Liver (tissue), 9 donors: ENCODE results near the gene STAT1. TPM values are rescaled to one million over a fixed set of nuclear protein-coding genes. Genes with fewer than 3 reads are reported as not detected.

Experiments used
- DNase-seq: peaks from one replicate; pipeline ENCODE4 v3.0.0-alpha.2; 2017; ENCODE audit warnings: low spot score
- H3K27ac ChIP-seq, 2 donors: one replicate each; pipeline ENCODE4 v1.7.0; 2013; ENCODE audit warnings: inconsistent platforms in 2 of 2, low read length in 2 of 2, control low read depth in 1 of 2, low read depth in 1 of 2, mild to moderate bottlenecking in 1 of 2
- H3K27me3 ChIP-seq, 4 donors: one replicate each; pipeline versions ENCODE4 v1.6.1 to v1.7.0; 2013; ENCODE audit warnings: low read length in 3 of 4, inconsistent platforms in 1 of 4, mild to moderate bottlenecking in 1 of 4, moderate library complexity in 1 of 4; ENCODE audit not compliant: control insufficient read depth in 4 of 4, insufficient read depth in 4 of 4
- H3K36me3 ChIP-seq, 4 donors: one replicate each; pipeline versions ENCODE4 v1.6.1 to v1.7.0; 2013; ENCODE audit warnings: low read length in 3 of 4, mild to moderate bottlenecking in 3 of 4, low read depth in 1 of 4, moderate library complexity in 1 of 4; ENCODE audit not compliant: control insufficient read depth in 4 of 4, insufficient read depth in 3 of 4
- H3K4me1 ChIP-seq, 4 donors: one replicate each; pipeline versions ENCODE4 v1.6.1 to v1.7.0; 2013; ENCODE audit warnings: low read length in 3 of 4, mild to moderate bottlenecking in 3 of 4, moderate library complexity in 1 of 4; ENCODE audit not compliant: control insufficient read depth in 4 of 4, insufficient read depth in 4 of 4
- H3K4me3 ChIP-seq, 3 donors: one replicate each; pipeline versions ENCODE4 v1.6.1 to v1.7.0; 2013; ENCODE audit warnings: low read length in 3 of 3, control low read depth in 1 of 3, low read depth in 1 of 3, mild to moderate bottlenecking in 1 of 3
- H3K9ac ChIP-seq, 2 donors: one replicate each; pipeline ENCODE4 v1.7.0; 2013; ENCODE audit warnings: low read length in 2 of 2, mild to moderate bottlenecking in 2 of 2, moderate library complexity in 2 of 2, control low read depth in 1 of 2, low read depth in 1 of 2
- H3K9me3 ChIP-seq, 4 donors: one replicate each; pipeline versions ENCODE4 v1.6.1 to v1.7.0; 2013; ENCODE audit warnings: low read length in 3 of 4; ENCODE audit not compliant: control insufficient read depth in 4 of 4
- EGR1 ChIP-seq, 2 donors: IDR thresholded peaks; 2 replicates each; pipeline ENCODE4 v1.6.1; 2016 to 2018; ENCODE audit warnings: antibody characterized with exemption in 2 of 2, low read depth in 2 of 2
- FOXA1 ChIP-seq: IDR thresholded peaks from 2 replicates; pipeline ENCODE4 v1.6.1; 2016; ENCODE audit warnings: antibody characterized with exemption
- FOXA2 ChIP-seq: IDR thresholded peaks from 2 replicates; pipeline ENCODE4 v1.6.1; 2016; ENCODE audit warnings: antibody characterized with exemption
- GABPA ChIP-seq, 2 donors: IDR thresholded peaks in 1 of 2; conservative IDR thresholded peaks in 1 of 2; 2 replicates each; pipeline ENCODE4 v1.6.1; 2016; ENCODE audit warnings: antibody characterized with exemption in 2 of 2, mild to moderate bottlenecking in 1 of 2, moderate library complexity in 1 of 2
- HNF4A ChIP-seq, 2 donors: conservative IDR thresholded peaks; 2 replicates each; pipeline ENCODE4 v1.6.1; 2016; ENCODE audit warnings: antibody characterized with exemption in 2 of 2, mild to moderate bottlenecking in 2 of 2
- JUND ChIP-seq, 2 donors: IDR thresholded peaks; 2 replicates each; pipeline ENCODE4 v1.6.1; 2016; ENCODE audit warnings: antibody characterized with exemption in 2 of 2
- NR2F2 ChIP-seq: IDR thresholded peaks from 2 replicates; pipeline ENCODE4 v1.6.1; 2016; ENCODE audit warnings: antibody characterized with exemption
- RAD21 ChIP-seq, 2 donors: IDR thresholded peaks; 2 replicates each; pipeline ENCODE4 v1.6.1; 2016; ENCODE audit warnings: antibody characterized with exemption in 2 of 2, mild to moderate bottlenecking in 2 of 2
- RXRA ChIP-seq, 2 donors: IDR thresholded peaks; 2 replicates each; pipeline ENCODE4 v1.6.1; 2017 to 2018; ENCODE audit warnings: antibody characterized with exemption in 2 of 2, mild to moderate bottlenecking in 1 of 2
- SP1 ChIP-seq: IDR thresholded peaks from 2 replicates; pipeline ENCODE4 v1.6.1; 2018; ENCODE audit warnings: antibody characterized with exemption, mild to moderate bottlenecking
- TAF1 ChIP-seq: conservative IDR thresholded peaks from 2 replicates; pipeline ENCODE4 v1.6.1; 2016; ENCODE audit warnings: antibody characterized with exemption, mild to moderate bottlenecking
- YY1 ChIP-seq: IDR thresholded peaks from 2 replicates; pipeline ENCODE4 v1.6.1; 2016; ENCODE audit warnings: antibody characterized with exemption, mild to moderate bottlenecking
- WGBS: extraction: QIAGEN DNeasy Blood & Tissue Kit; methylation state at CpG from one replicate; pipeline ENCODE4 v1.1.7; 2013; 5-methylcytosine and 5-hydroxymethylcytosine counted together
- polyA plus RNA-seq, 2 donors: library from polyadenylated mRNA; stranded (reverse) in 1 of 2; unstranded in 1 of 2; fragments of 200-250 nt in 1 of 2; fragments of >200 nt in 1 of 2; fragmentation: Nextera tagmentation in 1 of 2; extraction: Ambion mirVana in 1 of 2; gene quantifications; one replicate each; pipeline versions ENCODE4 v1.2.1 to v1.2.3, GENCODE V29; 2013 to 2015
- total RNA-seq, 2 donors: library from RNA; depleted of rRNA; stranded (reverse); fragments of >200 nt; gene quantifications; one replicate each; pipeline ENCODE4 v1.2.3, GENCODE V29; 2014
- TF ChIP-seq, protein P1 (sequence below): IDR thresholded peaks from 2 replicates; pipeline ENCODE4 v1.6.1; 2016; ENCODE audit warnings: antibody characterized with exemption
- TF ChIP-seq, protein P2 (sequence below): IDR thresholded peaks from 2 replicates; pipeline ENCODE4 v1.6.1; 2016; ENCODE audit warnings: antibody characterized with exemption
- TF ChIP-seq, protein P3 (sequence below): IDR thresholded peaks from 2 replicates; pipeline ENCODE4 v1.6.1; 2016; ENCODE audit warnings: antibody characterized with exemption, mild to moderate bottlenecking
- TF ChIP-seq, protein P4 (sequence below): IDR thresholded peaks from 2 replicates; pipeline ENCODE4 v1.6.1; 2016; ENCODE audit warnings: antibody characterized with exemption
- donor health status: healthy.
- donor health status: healthy.
- donor health status: healthy.
- donor health status: healthy.
- donor health status: healthy.

STAT1 gene
- total and polyA plus RNA-seq, 4 donors: 26.2 to 78.7 (median 45.6) TPM

- Histone ChIP-seq H3K27ac (no peak overlapping the region), H3K9ac (no peak overlapping the region)
- WGBS: 95% methylated on average over 5 of the region's 5 CpGs
Measured at GRCh38 chr2:190984595-190984994, 29.4 kb downstream of the STAT1 start.

DNA sequence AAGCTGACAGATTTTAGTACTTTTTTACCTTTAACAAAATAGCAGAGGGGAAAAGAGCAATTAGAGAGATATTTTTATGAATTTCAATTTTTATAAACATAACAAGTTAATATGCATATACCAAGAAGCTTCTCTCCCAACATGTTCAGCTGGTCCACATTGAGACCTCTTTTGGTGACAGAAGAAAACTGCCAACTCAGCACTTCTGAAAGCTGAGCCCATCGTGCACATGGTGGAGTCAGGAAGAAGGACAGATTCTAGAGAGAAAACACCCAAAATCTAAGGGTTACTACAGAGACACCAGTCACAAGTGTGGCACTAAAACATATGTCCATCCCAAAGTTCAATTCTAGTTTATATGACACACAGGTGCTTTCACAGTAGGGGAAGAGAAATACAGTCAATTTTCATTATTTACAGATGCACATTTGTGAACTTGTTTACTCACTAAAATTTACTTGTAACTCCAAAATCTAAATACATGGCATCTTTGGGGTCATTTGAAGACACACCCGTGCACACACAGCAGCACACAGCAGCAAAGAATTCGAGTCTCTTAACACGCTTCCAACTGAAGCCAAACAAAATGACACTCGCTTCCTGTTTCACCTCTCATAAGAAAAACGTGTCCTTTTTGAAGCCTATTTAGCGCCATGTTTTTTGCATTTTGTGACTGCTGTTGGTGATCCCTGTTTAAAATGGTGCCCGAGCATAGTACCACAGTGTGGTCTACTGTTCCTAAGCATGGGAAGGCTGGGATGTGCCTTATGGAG lies 31.5 kb downstream of the STAT1 start:
- TF ChIP-seq YY1 (no peak), JUND (IDR thresholded peaks at IDR 0.05) (no peak), RAD21 (IDR thresholded peaks at IDR 0.05) (no peak), SP1 (no peak), HNF4A (conservative IDR thresholded peaks at IDR 0.05) (no peak), TAF1 (no peak), NR2F2 (no peak), GABPA (IDR thresholded peaks at IDR 0.05 in 1 of 2, conservative IDR thresholded peaks at IDR 0.05 in 1 of 2) (no peak), RXRA (IDR thresholded peaks at IDR 0.05) (no peak), FOXA1 (no peak), FOXA2 (no peak)
- TF ChIP-seq, protein P1, sequence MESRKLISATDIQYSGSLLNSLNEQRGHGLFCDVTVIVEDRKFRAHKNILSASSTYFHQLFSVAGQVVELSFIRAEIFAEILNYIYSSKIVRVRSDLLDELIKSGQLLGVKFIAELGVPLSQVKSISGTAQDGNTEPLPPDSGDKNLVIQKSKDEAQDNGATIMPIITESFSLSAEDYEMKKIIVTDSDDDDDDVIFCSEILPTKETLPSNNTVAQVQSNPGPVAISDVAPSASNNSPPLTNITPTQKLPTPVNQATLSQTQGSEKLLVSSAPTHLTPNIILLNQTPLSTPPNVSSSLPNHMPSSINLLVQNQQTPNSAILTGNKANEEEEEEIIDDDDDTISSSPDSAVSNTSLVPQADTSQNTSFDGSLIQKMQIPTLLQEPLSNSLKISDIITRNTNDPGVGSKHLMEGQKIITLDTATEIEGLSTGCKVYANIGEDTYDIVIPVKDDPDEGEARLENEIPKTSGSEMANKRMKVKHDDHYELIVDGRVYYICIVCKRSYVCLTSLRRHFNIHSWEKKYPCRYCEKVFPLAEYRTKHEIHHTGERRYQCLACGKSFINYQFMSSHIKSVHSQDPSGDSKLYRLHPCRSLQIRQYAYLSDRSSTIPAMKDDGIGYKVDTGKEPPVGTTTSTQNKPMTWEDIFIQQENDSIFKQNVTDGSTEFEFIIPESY: no peak
- TF ChIP-seq, protein P2, sequence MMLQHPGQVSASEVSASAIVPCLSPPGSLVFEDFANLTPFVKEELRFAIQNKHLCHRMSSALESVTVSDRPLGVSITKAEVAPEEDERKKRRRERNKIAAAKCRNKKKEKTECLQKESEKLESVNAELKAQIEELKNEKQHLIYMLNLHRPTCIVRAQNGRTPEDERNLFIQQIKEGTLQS: no peak
- TF ChIP-seq, protein P3, sequence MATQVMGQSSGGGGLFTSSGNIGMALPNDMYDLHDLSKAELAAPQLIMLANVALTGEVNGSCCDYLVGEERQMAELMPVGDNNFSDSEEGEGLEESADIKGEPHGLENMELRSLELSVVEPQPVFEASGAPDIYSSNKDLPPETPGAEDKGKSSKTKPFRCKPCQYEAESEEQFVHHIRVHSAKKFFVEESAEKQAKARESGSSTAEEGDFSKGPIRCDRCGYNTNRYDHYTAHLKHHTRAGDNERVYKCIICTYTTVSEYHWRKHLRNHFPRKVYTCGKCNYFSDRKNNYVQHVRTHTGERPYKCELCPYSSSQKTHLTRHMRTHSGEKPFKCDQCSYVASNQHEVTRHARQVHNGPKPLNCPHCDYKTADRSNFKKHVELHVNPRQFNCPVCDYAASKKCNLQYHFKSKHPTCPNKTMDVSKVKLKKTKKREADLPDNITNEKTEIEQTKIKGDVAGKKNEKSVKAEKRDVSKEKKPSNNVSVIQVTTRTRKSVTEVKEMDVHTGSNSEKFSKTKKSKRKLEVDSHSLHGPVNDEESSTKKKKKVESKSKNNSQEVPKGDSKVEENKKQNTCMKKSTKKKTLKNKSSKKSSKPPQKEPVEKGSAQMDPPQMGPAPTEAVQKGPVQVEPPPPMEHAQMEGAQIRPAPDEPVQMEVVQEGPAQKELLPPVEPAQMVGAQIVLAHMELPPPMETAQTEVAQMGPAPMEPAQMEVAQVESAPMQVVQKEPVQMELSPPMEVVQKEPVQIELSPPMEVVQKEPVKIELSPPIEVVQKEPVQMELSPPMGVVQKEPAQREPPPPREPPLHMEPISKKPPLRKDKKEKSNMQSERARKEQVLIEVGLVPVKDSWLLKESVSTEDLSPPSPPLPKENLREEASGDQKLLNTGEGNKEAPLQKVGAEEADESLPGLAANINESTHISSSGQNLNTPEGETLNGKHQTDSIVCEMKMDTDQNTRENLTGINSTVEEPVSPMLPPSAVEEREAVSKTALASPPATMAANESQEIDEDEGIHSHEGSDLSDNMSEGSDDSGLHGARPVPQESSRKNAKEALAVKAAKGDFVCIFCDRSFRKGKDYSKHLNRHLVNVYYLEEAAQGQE: no peak
- TF ChIP-seq, protein P4, sequence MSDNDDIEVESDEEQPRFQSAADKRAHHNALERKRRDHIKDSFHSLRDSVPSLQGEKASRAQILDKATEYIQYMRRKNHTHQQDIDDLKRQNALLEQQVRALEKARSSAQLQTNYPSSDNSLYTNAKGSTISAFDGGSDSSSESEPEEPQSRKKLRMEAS: no peak
- Histone ChIP-seq H3K4me1 (peaks cover 0 to 13% (median 5%) of the 10 kb centered on the region in 4 donors), H3K9ac (no peak overlapping the region), H3K27me3 (no peaks in the 10 kb centered on the region), H3K4me3 (no peak overlapping the region), H3K27ac (no peak overlapping the region), H3K9me3 (no peaks in the 10 kb centered on the region), H3K36me3 (peaks cover 14 to 99% (median 83%) of the 10 kb centered on the region in 4 donors)
- no peak for DNase-seq
- 89% methylated on average over 8 of the region's 8 CpGs for WGBS

More at GRCh38 chr2:190984595-190984994, 29.4 kb downstream of the STAT1 start:
- Histone ChIP-seq H3K36me3 (peaks cover 15 to 96% (median 77%) of the 10 kb centered on the region in 4 donors), H3K27me3 (no peaks in the 10 kb centered on the region), H3K4me1 (peaks cover 0 to 13% (median 5%) of the 10 kb centered on the region in 4 donors), H3K9me3 (no peaks in the 10 kb centered on the region), H3K4me3 (no peak overlapping the region)
- DNase-seq: no peak
- TF ChIP-seq, protein P2: no peak
- TF ChIP-seq EGR1 (IDR thresholded peaks at IDR 0.05; ENCODE audit: low read depth in 2 of 2) (no peak), RXRA (IDR thresholded peaks at IDR 0.05) (no peak), NR2F2 (no peak), JUND (IDR thresholded peaks at IDR 0.05) (no peak)
- TF ChIP-seq, protein P4: no peak
